MM.1S (cell line): ENCODE results near the gene FAM216A.

Experiments
- EZH2phosphoT487 ChIP-seq: fragments of 300-600 bp; sonication (generic); IDR thresholded peaks from 2 replicates; pipeline ENCODE4 v1.6.1; 2018; ENCODE audit warnings: antibody characterized with exemption, low read length
- TF ChIP-seq, protein P1 (sequence below): fragments of 300-600 bp; sonication (generic); IDR thresholded peaks from 2 replicates; pipeline ENCODE4 v1.5.1; 2016; ENCODE audit warnings: antibody characterized with exemption, low read length, mixed read lengths

DNA sequence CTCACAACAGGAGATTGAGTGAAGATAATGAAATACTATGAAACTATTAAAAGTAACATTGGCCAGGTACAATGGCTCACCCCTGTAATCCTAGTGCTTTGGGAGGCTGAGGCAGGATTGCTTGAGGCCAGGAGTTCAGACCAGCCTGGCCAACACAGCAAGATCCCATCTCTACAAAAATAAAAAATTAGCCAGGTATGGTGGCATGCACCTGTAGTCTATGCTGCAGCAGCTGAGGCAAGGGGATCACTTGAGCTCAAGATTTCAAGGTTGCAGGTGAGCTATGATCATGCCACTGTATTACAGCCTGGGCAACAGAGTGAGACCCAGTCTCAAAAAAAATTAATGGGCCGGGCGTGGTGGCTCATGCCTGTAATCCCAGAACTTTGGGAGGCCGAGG, 48.4 kb downstream of the FAM216A start:
- TF ChIP-seq, protein P1, sequence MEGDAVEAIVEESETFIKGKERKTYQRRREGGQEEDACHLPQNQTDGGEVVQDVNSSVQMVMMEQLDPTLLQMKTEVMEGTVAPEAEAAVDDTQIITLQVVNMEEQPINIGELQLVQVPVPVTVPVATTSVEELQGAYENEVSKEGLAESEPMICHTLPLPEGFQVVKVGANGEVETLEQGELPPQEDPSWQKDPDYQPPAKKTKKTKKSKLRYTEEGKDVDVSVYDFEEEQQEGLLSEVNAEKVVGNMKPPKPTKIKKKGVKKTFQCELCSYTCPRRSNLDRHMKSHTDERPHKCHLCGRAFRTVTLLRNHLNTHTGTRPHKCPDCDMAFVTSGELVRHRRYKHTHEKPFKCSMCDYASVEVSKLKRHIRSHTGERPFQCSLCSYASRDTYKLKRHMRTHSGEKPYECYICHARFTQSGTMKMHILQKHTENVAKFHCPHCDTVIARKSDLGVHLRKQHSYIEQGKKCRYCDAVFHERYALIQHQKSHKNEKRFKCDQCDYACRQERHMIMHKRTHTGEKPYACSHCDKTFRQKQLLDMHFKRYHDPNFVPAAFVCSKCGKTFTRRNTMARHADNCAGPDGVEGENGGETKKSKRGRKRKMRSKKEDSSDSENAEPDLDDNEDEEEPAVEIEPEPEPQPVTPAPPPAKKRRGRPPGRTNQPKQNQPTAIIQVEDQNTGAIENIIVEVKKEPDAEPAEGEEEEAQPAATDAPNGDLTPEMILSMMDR, result no peak
- TF ChIP-seq EZH2phosphoT487, result no peak
